Activated naive CD8-positive, alpha-beta T cell treated with anti-CD3 and anti-CD28 coated beads, Interleukin-2, amount 50 U/mL, for 24 hours (primary cell): ENCODE measurements around the gene LPGAT1.
"Not testable (repeated sequence)": the region's sequence is repeated elsewhere in the genome, so short reads cannot be mapped to it uniquely, and the experiment has no call there.

Experiments used
- ATAC-seq: fragments of 150-1000 bp; cut with Tn5 transposase; one replicate; pipeline ENCODE4 v1.10.0; 2021
- DNase-seq: peaks from one replicate; pipeline ENCODE4 v3.0.0; 2021
- H3K27ac Mint-ChIP-seq: one replicate; pipeline ENCODE4 v1.8.0; 2021; ENCODE audit warnings: mild to moderate bottlenecking, mixed read lengths
- H3K27me3 Mint-ChIP-seq: one replicate; pipeline ENCODE4 v1.8.0; 2021; ENCODE audit warnings: mixed read lengths
- H3K36me3 Mint-ChIP-seq: one replicate; pipeline ENCODE4 v1.8.0; 2021; ENCODE audit warnings: low read depth, mixed read lengths
- H3K4me1 Mint-ChIP-seq: one replicate; pipeline ENCODE4 v1.8.0; 2021; ENCODE audit warnings: mixed read lengths
- H3K4me3 Mint-ChIP-seq: one replicate; pipeline ENCODE4 v1.8.0; 2021; ENCODE audit warnings: mild to moderate bottlenecking, moderate library complexity, mixed read lengths
- H3K9me3 Mint-ChIP-seq: one replicate; pipeline ENCODE4 v1.8.0; 2021; ENCODE audit warnings: mixed read lengths

LPGAT1 gene

DNA sequence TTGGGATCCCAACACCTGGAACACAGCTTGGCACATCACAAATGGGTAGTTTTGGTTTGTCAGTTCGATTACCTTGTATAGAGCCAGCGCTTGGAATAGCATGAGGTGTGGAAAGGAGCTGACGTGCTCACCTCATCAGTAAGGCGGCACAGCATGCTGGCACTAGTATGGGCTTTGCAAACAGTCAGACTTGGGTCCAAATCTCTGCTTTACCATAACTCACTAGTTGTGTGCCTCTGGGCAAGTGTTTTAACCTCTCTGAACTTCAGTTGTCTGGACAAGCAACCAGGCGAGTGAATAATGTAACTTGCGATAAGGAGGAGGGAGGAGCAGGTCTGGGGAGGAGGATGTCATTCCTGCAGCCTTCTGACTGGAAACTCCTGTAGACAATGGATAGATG, 128.8 kb downstream of the LPGAT1 start:
- DNase-seq (no peak), ATAC-seq (no peak)
- peaks cover 15% of the 10 kb centered on the region for H3K4me1 Mint-ChIP-seq
- no peaks in the 10 kb centered on the region for H3K27me3 Mint-ChIP-seq
- H3K4me3 Mint-ChIP-seq = no peak overlapping the region
- no peaks in the 10 kb centered on the region for H3K9me3 Mint-ChIP-seq
- no peaks in the 10 kb centered on the region for H3K36me3 Mint-ChIP-seq
- H3K27ac Mint-ChIP-seq = no peak overlapping the region

DNA sequence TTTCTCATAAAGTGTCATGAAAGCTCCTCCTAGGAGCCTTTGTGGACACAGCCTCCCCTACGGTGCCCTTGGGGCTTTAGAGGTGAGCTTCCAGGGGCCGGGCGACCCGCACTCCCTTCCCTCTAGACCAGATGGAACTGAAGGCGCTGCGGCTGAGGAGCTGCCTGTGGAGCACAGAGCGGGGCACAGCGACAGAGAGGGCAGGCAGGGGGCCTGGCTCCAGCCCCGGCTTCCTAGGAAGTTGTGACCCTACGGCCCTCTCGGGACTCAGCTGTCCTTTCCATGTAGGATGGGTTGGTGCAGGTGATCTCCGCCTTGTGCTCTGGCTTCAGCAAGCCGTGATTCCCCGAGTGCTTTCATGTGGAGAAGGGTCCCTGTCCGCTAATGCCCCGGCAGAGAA, 131.5 kb downstream of the LPGAT1 start:
- Mint-ChIP-seq H3K4me3 (no peak overlapping the region), H3K27ac (no peak overlapping the region), H3K36me3 (no peaks in the 10 kb centered on the region), H3K27me3 (no peaks in the 10 kb centered on the region), H3K9me3 (no peaks in the 10 kb centered on the region), H3K4me1 (peaks cover 33% of the 10 kb centered on the region)
- no peak for ATAC-seq
- DNase-seq = no peak

DNA sequence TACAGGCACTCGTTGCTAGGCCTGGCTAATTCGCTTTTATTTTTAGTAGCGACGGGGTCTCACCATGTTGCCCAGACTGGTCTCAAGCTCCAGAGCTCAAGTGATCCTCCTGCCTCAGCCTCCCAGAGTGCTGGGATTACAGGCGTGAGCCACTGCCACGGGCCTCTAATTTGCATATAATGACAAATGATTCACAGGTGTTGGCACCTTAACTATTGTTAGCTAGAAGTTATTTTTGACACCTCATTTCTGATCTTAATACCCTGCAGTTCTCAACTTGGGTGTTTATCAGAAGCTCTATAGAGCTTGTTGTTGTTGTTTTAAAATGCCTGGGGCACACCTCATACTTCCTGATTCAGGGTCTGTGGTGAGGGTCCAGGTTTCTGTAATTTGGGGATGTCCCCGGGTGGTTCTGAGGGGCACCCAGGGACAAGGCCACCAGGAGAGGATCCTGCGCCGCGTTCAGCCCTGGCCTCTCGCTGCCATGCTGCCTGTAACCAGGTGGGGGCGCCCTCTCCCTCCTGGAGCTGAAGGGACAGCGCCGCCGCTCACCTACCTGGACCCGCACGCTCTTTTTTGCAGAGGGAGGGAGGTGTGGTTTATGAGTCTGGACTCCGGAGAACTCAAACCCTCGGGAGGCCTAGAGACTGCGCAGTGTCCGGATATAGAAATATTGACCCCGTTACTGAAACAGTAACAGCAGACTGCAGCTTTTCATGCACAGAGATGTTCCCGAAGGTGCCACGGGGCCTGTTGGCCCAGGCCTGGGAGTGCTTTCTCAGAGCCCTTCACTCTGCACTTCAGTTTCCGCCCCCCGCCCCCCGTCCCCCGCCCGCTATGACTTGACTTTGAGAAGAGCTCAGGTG, 132.2 kb downstream of the LPGAT1 start:
- no peaks in the 10 kb centered on the region for H3K9me3 Mint-ChIP-seq
- no peak overlapping the region for H3K27ac Mint-ChIP-seq
- no peaks in the 10 kb centered on the region for H3K36me3 Mint-ChIP-seq
- no peaks in the 10 kb centered on the region for H3K27me3 Mint-ChIP-seq
- ATAC-seq (peak; percentile 95), DNase-seq (peak; percentile 92)
- no peak overlapping the region for H3K4me3 Mint-ChIP-seq
- H3K4me1 Mint-ChIP-seq = peaks cover 33% of the 10 kb centered on the region

DNA sequence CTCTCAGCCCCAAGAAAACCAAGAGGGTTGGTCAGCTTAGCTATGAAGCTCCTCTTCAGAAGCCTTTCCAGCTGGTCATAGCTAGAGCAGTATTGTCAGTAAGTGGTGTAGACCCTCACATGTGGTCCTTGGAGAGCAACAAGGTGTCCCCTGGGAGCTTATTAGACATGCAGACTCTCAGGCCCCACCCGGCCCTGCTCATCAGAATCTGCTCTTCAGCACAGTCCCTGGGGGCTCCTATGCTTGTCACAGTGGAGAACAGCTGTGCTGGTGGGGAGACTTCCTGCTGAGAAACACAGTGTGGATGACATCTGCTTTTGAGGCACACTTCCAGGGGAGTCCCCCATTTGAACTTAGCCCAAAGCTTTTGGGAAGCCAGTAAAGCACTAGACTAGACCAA, 133.2 kb downstream of the LPGAT1 start:
- no peak for DNase-seq
- Mint-ChIP-seq H3K27ac (no peak overlapping the region), H3K36me3 (no peaks in the 10 kb centered on the region), H3K4me3 (no peak overlapping the region), H3K9me3 (no peaks in the 10 kb centered on the region), H3K4me1 (peaks cover 33% of the 10 kb centered on the region), H3K27me3 (no peaks in the 10 kb centered on the region)
- no peak for ATAC-seq

GRCh38 chr1:211695135-211695816, 135.3 kb downstream of the LPGAT1 start:
- Mint-ChIP-seq H3K27ac (no peak overlapping the region), H3K36me3 (no peaks in the 10 kb centered on the region), H3K9me3 (no peaks in the 10 kb centered on the region), H3K4me1 (peaks cover 33% of the 10 kb centered on the region), H3K4me3 (no peak overlapping the region), H3K27me3 (no peaks in the 10 kb centered on the region)
- ATAC-seq (peak; percentile 30), DNase-seq (no peak)

- H3K9me3 Mint-ChIP-seq, DNase-seq, H3K4me3 Mint-ChIP-seq, ATAC-seq, H3K36me3 Mint-ChIP-seq, H3K27me3 Mint-ChIP-seq, H3K27ac Mint-ChIP-seq: not testable (repeated sequence)
- peaks cover 31% of the 10 kb centered on the region for H3K4me1 Mint-ChIP-seq
Measured at GRCh38 chr1:211693911-211694310, 136.7 kb downstream of the LPGAT1 start.
